ENCODE results near the gene SOWAHA. TPM values are rescaled to one million over a fixed set of nuclear protein-coding genes. Genes with fewer than 3 reads are reported as not detected.

The SOWAHA gene
- total and polyA plus RNA-seq, 2 of the 8 experiments (the other 6 are each of a cell fraction or from before 2014, with no cell fraction given) = 0.09 to 0.11 TPM

- TF ChIP-seq CTBP2 (IDR thresholded peaks at IDR 0.05; ENCODE audit: borderline replicate concordance, insufficient read depth, insufficient read length, low read length) (no peak), SUZ12 (IDR thresholded peaks at IDR 0.05; ENCODE audit: low read length) (no peak), SP1 (IDR thresholded peaks at IDR 0.05; ENCODE audit: low read depth, low read length) (no peak; the same call in 1 of the 2 replicates), KDM5A (IDR thresholded peaks at IDR 0.05; ENCODE audit: low read length) (no peak), BACH1 (IDR thresholded peaks at IDR 0.05; ENCODE audit: low read length) (no peak), TEAD4 (IDR thresholded peaks at IDR 0.05; ENCODE audit: low read depth, low read length) (no peak), YY1 (IDR thresholded peaks at IDR 0.05; ENCODE audit: low read depth, low read length) (peak; percentile 75; the same call in 1 of the 2 replicates), ASH2L (IDR thresholded peaks at IDR 0.05; ENCODE audit: low read length) (peak; percentile 61), EP300 (IDR thresholded peaks at IDR 0.05; ENCODE audit: borderline replicate concordance in 1 of 2, low read depth in 2 of 2, low read length in 2 of 2) (no peak), PHF8 (conservative IDR thresholded peaks at IDR 0.05; ENCODE audit: low read depth, low read length) (peak; percentile 44; the same call in 1 of the 2 replicates), BCL11A (IDR thresholded peaks at IDR 0.05; ENCODE audit: low read depth in 2 of 2, low read length in 2 of 2) (no peak), CREB1 (IDR thresholded peaks at IDR 0.05) (no peak), TBP (IDR thresholded peaks at IDR 0.05; ENCODE audit: low read depth, low read length) (peak; percentile 72), SRF (IDR thresholded peaks at IDR 0.05; ENCODE audit: low read depth, low read length) (no peak), NRF1 (IDR thresholded peaks at IDR 0.05; ENCODE audit: low read depth, low read length) (peak; percentile 53), HDAC6 (IDR thresholded peaks at IDR 0.05; ENCODE audit: low read depth, low read length) (no peak), CTCF (IDR thresholded peaks at IDR 0.05; ENCODE audit: control extremely low read depth in 1 of 3, insufficient read depth in 1 of 3, low read depth in 1 of 3, low read length in 3 of 3) (peak in 2 of 3 experiments; percentile 3 to 33; a peak in 1 of 4 replicates), EZH2 (IDR thresholded peaks at IDR 0.05; ENCODE audit: low read depth, low read length, severe bottlenecking) (no peak), ATF3 (IDR thresholded peaks at IDR 0.05; ENCODE audit: insufficient read depth, low read depth, low read length) (no peak), POU5F1 (IDR thresholded peaks at IDR 0.05; ENCODE audit: low read depth, low read length) (no peak), SP2 (IDR thresholded peaks at IDR 0.05; ENCODE audit: low read length) (no peak)
Measured at GRCh38 chr5:132822650-132823480, 9.8 kb downstream of the SOWAHA start (continued).
